A549 (cell line): Measurements from ENCODE around the gene CDCA3.

Experiments used
- HDAC2 ChIP-seq: fragments of 200-600 bp; sonication (generic); IDR thresholded peaks from 2 replicates; pipeline ENCODE4 v1.6.1; 2016
- POLR2A ChIP-seq: IDR thresholded peaks from 2 replicates; pipeline ENCODE4 v1.6.1; 2012; ENCODE audit warnings: mild to moderate bottlenecking, low read length
- RAD21 ChIP-seq, 2 experiments: fragments of >200 bp in 1 of 2; sonication (Bioruptor Twin) in 1 of 2; formaldehyde crosslinking in 1 of 2; IDR thresholded peaks in 1 of 2; conservative IDR thresholded peaks in 1 of 2; 2 replicates in 1 of 2; 3 replicates in 1 of 2; pipeline ENCODE4 v1.6.1; 2012 to 2018; ENCODE audit warnings: inconsistent platforms in 1 of 2
- TF ChIP-seq, protein P1 (sequence below): fragments of >200 bp; sonication (Bioruptor Twin); formaldehyde crosslinking; IDR thresholded peaks from 3 replicates; pipeline ENCODE4 v1.5.1; 2016

DNA sequence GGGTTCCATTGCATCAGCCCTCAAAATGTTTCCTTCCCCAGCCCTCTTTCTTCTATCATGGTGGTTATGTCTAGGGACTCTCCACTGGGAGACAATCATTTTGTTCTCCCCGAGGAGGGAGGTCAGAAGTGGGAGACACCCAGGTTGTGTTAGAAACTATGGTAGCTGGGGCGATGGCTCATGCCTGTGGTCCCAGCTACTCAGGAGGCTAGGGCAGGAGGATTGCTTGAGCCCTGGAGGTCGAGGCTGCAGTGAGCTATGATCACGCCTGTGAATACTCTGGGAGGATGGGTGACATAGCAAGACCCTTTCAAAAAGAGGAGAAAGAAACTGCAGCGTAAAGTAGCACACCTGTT is 40.5 kb upstream of the CDCA3 start:
- TF ChIP-seq POLR2A (no peak), RAD21 (conservative IDR thresholded peaks at IDR 0.05 in 1 of 2, IDR thresholded peaks at IDR 0.05 in 1 of 2) (no peak), HDAC2 (no peak)
- TF ChIP-seq, protein P1, sequence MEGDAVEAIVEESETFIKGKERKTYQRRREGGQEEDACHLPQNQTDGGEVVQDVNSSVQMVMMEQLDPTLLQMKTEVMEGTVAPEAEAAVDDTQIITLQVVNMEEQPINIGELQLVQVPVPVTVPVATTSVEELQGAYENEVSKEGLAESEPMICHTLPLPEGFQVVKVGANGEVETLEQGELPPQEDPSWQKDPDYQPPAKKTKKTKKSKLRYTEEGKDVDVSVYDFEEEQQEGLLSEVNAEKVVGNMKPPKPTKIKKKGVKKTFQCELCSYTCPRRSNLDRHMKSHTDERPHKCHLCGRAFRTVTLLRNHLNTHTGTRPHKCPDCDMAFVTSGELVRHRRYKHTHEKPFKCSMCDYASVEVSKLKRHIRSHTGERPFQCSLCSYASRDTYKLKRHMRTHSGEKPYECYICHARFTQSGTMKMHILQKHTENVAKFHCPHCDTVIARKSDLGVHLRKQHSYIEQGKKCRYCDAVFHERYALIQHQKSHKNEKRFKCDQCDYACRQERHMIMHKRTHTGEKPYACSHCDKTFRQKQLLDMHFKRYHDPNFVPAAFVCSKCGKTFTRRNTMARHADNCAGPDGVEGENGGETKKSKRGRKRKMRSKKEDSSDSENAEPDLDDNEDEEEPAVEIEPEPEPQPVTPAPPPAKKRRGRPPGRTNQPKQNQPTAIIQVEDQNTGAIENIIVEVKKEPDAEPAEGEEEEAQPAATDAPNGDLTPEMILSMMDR = no peak
